Brain microvascular endothelial cell (primary cell): ENCODE measurements around the gene TNS3.

Source experiments
- DNase-seq: peaks from one replicate; pipeline ENCODE4 v3.0.0-alpha.2; 2020
- H3K27ac ChIP-seq: fragments of 250-450 bp; sonication (Bioruptor Pico); 2 replicates; pipeline ENCODE4 v1.5.1; 2020; ENCODE audit warnings: mild to moderate bottlenecking, moderate library complexity
- H3K27me3 ChIP-seq: fragments of 250-450 bp; sonication (Bioruptor Pico); replicated peaks from 2 replicates; pipeline ENCODE4 v1.5.1; 2020; ENCODE audit warnings: mild to moderate bottlenecking
- H3K36me3 ChIP-seq: fragments of 250-450 bp; sonication (Bioruptor Pico); replicated peaks from 2 replicates; pipeline ENCODE4 v1.5.1; 2020; ENCODE audit warnings: mild to moderate bottlenecking
- H3K4me3 ChIP-seq: 2 replicates; pipeline ENCODE4 v1.5.1; 2011; ENCODE audit warnings: low read depth, mild to moderate bottlenecking, control low read depth, low read length, moderate library complexity
- in situ Hi-C: cut with HindIII; loops from 2 replicates; pipeline ENCODE4 v1.10.0; 2017; ENCODE audit warnings: low sequenced_read_pairs, low pct_ligation_motif_present
- TF ChIP-seq, protein P1 (sequence below): IDR thresholded peaks from 2 replicates; pipeline ENCODE4 v1.5.1; 2011; ENCODE audit warnings: low read depth, mild to moderate bottlenecking, moderate library complexity, low read length, control low read depth, inconsistent platforms; ENCODE audit errors: missing control alignments

The TNS3 gene

DNA sequence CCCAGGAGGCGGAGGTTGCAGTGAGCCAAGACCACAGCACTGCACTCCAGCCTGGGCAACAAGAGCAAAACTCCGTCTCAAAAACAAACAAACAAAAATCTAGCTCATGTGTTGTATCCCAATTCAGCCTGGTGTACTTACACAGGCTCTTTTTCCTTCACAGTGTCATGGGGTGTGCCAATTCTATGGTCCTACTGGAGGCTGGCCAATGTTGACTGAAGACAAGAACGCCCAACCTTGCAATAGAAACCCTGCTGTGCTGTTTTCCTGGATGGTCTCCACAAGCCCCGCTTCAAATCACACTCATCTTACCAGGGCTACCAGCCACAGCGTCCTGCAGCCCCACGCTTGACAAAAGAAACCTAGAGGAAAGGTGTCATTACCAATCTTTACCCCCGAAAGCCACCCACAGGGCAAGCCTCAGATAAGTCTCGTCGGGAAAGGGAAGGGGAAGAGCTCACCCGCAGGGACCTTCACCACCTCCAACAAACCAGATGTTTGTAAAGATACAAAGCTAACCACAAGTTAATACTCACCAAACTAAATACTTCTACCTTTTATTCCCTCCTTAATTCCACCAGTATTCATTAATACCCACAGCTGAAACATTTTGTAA, 64.8 kb downstream of the TNS3 start:
- Histone ChIP-seq H3K36me3 (no peaks in the 10 kb centered on the region), H3K4me3 (no peak overlapping the region), H3K27ac (no peak overlapping the region), H3K27me3 (no peaks in the 10 kb centered on the region)
- in situ Hi-C loops, result no loop called here
- no peak for DNase-seq
- TF ChIP-seq, protein P1, sequence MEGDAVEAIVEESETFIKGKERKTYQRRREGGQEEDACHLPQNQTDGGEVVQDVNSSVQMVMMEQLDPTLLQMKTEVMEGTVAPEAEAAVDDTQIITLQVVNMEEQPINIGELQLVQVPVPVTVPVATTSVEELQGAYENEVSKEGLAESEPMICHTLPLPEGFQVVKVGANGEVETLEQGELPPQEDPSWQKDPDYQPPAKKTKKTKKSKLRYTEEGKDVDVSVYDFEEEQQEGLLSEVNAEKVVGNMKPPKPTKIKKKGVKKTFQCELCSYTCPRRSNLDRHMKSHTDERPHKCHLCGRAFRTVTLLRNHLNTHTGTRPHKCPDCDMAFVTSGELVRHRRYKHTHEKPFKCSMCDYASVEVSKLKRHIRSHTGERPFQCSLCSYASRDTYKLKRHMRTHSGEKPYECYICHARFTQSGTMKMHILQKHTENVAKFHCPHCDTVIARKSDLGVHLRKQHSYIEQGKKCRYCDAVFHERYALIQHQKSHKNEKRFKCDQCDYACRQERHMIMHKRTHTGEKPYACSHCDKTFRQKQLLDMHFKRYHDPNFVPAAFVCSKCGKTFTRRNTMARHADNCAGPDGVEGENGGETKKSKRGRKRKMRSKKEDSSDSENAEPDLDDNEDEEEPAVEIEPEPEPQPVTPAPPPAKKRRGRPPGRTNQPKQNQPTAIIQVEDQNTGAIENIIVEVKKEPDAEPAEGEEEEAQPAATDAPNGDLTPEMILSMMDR, result no peak

DNA sequence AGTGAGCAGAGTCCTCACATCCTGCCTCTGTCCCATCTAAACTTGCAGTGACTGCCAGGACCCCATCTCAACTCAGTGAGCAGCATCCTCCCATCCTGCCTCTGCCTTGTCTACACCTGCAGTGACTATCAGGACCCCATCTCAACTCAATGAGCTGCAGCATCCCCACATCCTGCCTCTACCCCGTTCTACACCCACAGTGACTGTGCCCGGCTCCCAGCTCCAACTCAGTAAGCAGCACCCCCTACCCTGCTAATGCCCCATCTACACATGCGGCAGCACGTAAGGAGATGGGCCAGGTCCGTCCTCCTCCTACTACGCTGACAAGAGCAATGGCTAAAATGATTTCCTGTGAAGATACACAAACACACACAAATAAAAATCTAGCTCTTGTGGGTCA, 65.5 kb downstream of the TNS3 start:
- H3K27me3 ChIP-seq, result no peaks in the 10 kb centered on the region
- no peak for DNase-seq
- no peak overlapping the region for H3K4me3 ChIP-seq
- in situ Hi-C loops, result no loop called here
- H3K36me3 ChIP-seq, result no peaks in the 10 kb centered on the region
- H3K27ac ChIP-seq, result no peak overlapping the region
- TF ChIP-seq, protein P1, result no peak

DNA sequence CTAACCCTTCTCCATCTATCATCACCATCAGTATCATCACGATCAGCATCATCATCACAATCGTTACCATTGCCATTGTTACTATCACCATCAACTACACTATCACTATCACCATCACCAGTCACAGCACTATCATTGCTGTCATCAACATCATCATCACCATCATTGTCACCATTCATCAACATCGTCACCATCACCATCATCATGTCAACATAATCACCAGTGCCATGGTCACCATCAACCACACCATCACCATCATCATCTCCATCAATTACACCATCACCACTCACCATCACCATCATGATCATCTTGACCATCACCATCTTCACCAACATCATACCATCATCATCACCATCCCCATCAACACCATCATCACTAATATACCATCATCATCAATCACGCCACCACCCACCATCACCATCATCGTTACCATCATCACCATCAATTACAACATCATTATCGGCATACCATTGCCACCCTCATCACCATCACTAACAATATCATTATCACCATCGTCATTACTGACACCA, 66.5 kb downstream of the TNS3 start:
- no peak overlapping the region for H3K4me3 ChIP-seq
- no peak overlapping the region for H3K27ac ChIP-seq
- TF ChIP-seq, protein P1, result no peak
- in situ Hi-C loops, result no loop called here
- H3K36me3 ChIP-seq, result no peaks in the 10 kb centered on the region
- H3K27me3 ChIP-seq, result no peaks in the 10 kb centered on the region
- no peak for DNase-seq

DNA sequence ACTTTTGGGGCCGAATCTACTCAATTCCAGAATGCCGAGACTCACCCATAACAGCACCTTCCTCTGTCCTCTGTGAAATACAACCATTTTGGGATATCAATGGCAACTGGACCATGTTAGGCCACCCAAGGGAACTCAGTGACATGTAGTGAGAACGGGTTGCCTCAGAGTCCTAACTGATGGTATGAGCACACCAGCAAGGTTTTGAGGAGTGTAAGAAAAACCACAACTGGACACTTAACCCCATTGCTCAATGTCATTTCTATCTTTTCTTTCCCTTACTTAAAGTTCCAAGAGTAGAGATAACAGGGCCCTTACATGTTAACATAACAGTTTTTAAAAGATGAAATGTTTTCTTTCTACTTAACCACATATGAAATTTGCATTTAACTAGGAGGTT, 67.1 kb downstream of the TNS3 start:
- no peaks in the 10 kb centered on the region for H3K27me3 ChIP-seq
- H3K27ac ChIP-seq, result no peak overlapping the region
- TF ChIP-seq, protein P1, result no peak
- H3K4me3 ChIP-seq, result no peak overlapping the region
- no peaks in the 10 kb centered on the region for H3K36me3 ChIP-seq
- DNase-seq, result no peak
- in situ Hi-C loops, result no loop called here

GRCh38 chr7:47514367-47514766, 67.5 kb downstream of the TNS3 start:
- TF ChIP-seq, protein P1, result no peak
- Histone ChIP-seq H3K27me3 (no peaks in the 10 kb centered on the region), H3K27ac (peak overlapping the region; percentile 49), H3K36me3 (no peaks in the 10 kb centered on the region), H3K4me3 (no peak overlapping the region)
- no peak for DNase-seq
- in situ Hi-C loops, result no loop called here

DNA sequence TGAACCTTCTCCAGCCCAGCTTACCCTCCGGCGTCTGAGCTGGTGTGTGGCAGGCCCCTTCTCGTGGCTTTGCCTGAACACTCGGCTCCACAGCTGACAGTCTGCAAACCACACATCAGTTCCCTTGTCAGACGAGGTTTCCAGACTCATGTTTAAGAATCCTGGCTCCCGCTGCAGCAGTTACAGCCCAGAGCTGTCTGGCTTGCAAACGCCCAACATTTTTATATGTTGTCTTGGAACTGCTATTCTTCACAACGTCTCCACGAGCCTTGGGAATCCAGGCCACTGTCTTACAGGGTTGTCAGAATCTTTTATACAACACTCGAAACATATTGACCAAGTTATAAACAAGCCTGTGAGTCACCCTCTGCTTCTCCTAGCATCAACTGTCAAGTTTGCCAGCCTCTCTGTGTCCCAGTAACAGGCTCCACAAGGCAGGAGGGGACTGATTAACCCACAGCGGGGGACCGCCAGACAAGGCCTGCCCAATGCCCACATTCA, 68.1 kb downstream of the TNS3 start:
- Histone ChIP-seq H3K27me3 (no peaks in the 10 kb centered on the region), H3K36me3 (no peaks in the 10 kb centered on the region), H3K4me3 (no peak overlapping the region), H3K27ac (peak overlapping the region; percentile 49)
- in situ Hi-C loops, result no loop called here
- TF ChIP-seq, protein P1, result no peak
- peak; percentile 58 for DNase-seq
